Thyroid gland (tissue), 4 donors: ENCODE measurements around the gene PPP2R5B. TPM values are rescaled to one million over a fixed set of nuclear protein-coding genes. Genes with fewer than 3 reads are reported as not detected.

Experiments
- DNase-seq, 2 donors: peaks; one replicate each; pipeline ENCODE4 v3.0.0-alpha.2; 2019
- H3K27ac ChIP-seq, 3 donors: fragments of 200-600 bp; sonication (generic); 1 replicate in 2 of 3; 2 replicates in 1 of 3; pipeline ENCODE4 v1.5.1; 2016 to 2019; ENCODE audit warnings: mild to moderate bottlenecking in 1 of 3, moderate library complexity in 1 of 3
- H3K27me3 ChIP-seq: fragments of 200-600 bp; sonication (generic); one replicate; pipeline ENCODE4 v1.5.1; 2019
- H3K36me3 ChIP-seq, 2 donors: fragments of 200-600 bp; sonication (generic); one replicate each; pipeline ENCODE4 v1.5.1; 2016 to 2019
- H3K4me1 ChIP-seq, 2 donors: fragments of 200-600 bp; sonication (generic); one replicate each; pipeline ENCODE4 v1.5.1; 2017 to 2019
- H3K4me3 ChIP-seq, 3 donors: fragments of 200-600 bp; sonication (generic); replicated peaks in 1 of 3; 1 replicate in 2 of 3; 2 replicates in 1 of 3; pipeline ENCODE4 v1.5.1; 2016; ENCODE audit warnings: mild to moderate bottlenecking in 1 of 3
- H3K9me3 ChIP-seq: fragments of 200-600 bp; sonication (generic); one replicate; pipeline ENCODE4 v1.5.1; 2017
- POLR2A ChIP-seq, 2 donors: fragments of 450-650 bp; IDR thresholded peaks; one replicate each; pipeline ENCODE4 v1.6.1; 2017; ENCODE audit warnings: antibody characterized with exemption in 2 of 2, mild to moderate bottlenecking in 2 of 2, moderate library complexity in 1 of 2
- WGBS, 2 donors: methylation state at CpG; one replicate each; pipeline ENCODE4 v1.1.5; 2017; 5-methylcytosine and 5-hydroxymethylcytosine counted together
- intact Hi-C: fragments of 100-400 bp; cut with DNase I; formaldehyde crosslinking; loops from one replicate; pipeline ENCODE4 v1.15.1; 2023
- total RNA-seq, 4 donors: library from RNA; depleted of rRNA; stranded (reverse); fragments of >200 nt; gene quantifications; one replicate each; pipeline ENCODE4 v1.2.3, GENCODE V29; 2016
- TF ChIP-seq, protein P1 (sequence below), 6 experiments: fragments of 200-600 bp in 3 of 6; fragments of 450-650 bp in 3 of 6; sonication (generic) in 3 of 6; IDR thresholded peaks; one replicate each; pipeline ENCODE4 v1.5.1; 2016 to 2019; ENCODE audit warnings: antibody characterized with exemption in 6 of 6, mild to moderate bottlenecking in 2 of 6, inconsistent platforms in 1 of 6, moderate library complexity in 1 of 6

The PPP2R5B gene
- total RNA-seq, 4 donors from 2014 or later = 14.8 to 30.1 (median 21.7) TPM

- WGBS, 2 donors = 91% methylated on average over 5 of the region's 5 CpGs
- Histone ChIP-seq H3K4me1 (no peaks in the 10 kb centered on the region), H3K9me3 (no peaks in the 10 kb centered on the region), H3K27ac (no peak overlapping the region), H3K4me3 (no peak overlapping the region), H3K27me3 (no peaks in the 10 kb centered on the region), H3K36me3 (peaks cover 36 to 62% of the 10 kb centered on the region in 2 donors)
- no peak for TF ChIP-seq POLR2A (IDR thresholded peaks at IDR 0.05)
- TF ChIP-seq, protein P1, sequence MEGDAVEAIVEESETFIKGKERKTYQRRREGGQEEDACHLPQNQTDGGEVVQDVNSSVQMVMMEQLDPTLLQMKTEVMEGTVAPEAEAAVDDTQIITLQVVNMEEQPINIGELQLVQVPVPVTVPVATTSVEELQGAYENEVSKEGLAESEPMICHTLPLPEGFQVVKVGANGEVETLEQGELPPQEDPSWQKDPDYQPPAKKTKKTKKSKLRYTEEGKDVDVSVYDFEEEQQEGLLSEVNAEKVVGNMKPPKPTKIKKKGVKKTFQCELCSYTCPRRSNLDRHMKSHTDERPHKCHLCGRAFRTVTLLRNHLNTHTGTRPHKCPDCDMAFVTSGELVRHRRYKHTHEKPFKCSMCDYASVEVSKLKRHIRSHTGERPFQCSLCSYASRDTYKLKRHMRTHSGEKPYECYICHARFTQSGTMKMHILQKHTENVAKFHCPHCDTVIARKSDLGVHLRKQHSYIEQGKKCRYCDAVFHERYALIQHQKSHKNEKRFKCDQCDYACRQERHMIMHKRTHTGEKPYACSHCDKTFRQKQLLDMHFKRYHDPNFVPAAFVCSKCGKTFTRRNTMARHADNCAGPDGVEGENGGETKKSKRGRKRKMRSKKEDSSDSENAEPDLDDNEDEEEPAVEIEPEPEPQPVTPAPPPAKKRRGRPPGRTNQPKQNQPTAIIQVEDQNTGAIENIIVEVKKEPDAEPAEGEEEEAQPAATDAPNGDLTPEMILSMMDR (IDR thresholded peaks at IDR 0.05) = no peak
- intact Hi-C loops = loop anchor here (10.0 kb wide), 1 partner anchor 62 kb away; the partner anchor contains the start of gene BATF2
- DNase-seq = no peak
These were observed 7.8 kb downstream of the PPP2R5B start for GRCh38 chr11:64932324-64932723.

- Histone ChIP-seq H3K27me3 (no peaks in the 10 kb centered on the region), H3K27ac (no peak overlapping the region), H3K4me3 (no peak overlapping the region), H3K36me3 (peaks cover 36 to 59% of the 10 kb centered on the region in 2 donors), H3K4me1 (no peaks in the 10 kb centered on the region), H3K9me3 (no peaks in the 10 kb centered on the region)
- DNase-seq = no peak
- WGBS, 2 donors = 84 to 86% methylated on average over 9 to 12 of the region's 12 CpGs
- intact Hi-C loops = loop anchor here (10.0 kb wide), 1 partner anchor 61 kb away; the partner anchor contains the start of gene BATF2
- no peak for TF ChIP-seq POLR2A (IDR thresholded peaks at IDR 0.05)
- TF ChIP-seq, protein P1 (IDR thresholded peaks at IDR 0.05) = no peak
These were observed 8.9 kb downstream of the PPP2R5B start for GRCh38 chr11:64933213-64933934.

GRCh38 chr11:64933935-64934681 lies 9.6 kb downstream of the PPP2R5B start:
- Histone ChIP-seq H3K27ac (no peak overlapping the region), H3K9me3 (no peaks in the 10 kb centered on the region), H3K4me3 (no peak overlapping the region), H3K4me1 (no peaks in the 10 kb centered on the region), H3K27me3 (no peaks in the 10 kb centered on the region), H3K36me3 (peaks cover 36 to 51% of the 10 kb centered on the region in 2 donors)
- intact Hi-C loops = loop anchor here (10.0 kb wide), 1 partner anchor 61 kb away; the partner anchor contains the start of gene BATF2
- no peak for DNase-seq
- 94 to 96% methylated on average over 9 of the region's 10 CpGs for WGBS, 2 donors
- TF ChIP-seq POLR2A (IDR thresholded peaks at IDR 0.05) = no peak
- TF ChIP-seq, protein P1 (IDR thresholded peaks at IDR 0.05) = no peak

DNA sequence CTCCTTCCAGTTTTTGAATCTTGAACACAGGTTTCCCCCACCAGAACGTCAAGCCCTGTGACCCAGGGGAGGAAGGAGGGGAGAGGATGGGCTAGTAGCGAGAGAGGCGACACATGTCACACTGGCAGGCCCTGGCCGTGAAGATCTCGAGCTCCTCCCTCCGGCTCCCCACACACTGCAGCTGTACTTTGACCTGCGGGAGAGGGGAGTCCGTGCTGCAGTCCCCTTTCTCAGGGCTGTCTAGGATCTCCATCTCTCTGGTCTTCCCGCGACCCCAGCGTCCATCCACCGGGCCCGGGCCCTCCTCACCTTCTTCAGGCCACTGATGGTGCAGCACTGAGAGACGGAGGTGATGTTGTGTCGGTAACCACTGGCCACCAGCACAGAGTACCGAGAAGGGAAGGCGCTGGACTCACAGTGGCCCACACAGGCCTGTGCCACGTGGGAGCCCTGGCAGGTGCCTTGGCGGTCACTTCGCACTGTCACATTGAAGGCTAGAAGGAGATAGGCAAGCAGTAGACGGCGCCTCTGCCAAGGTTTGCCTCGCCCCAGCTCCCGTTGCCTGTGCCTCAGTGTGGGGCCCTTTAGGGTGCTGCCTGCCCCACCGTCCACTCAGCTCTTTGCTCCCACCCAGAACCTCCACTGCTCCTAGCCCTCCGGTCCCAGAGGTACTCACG lies 10.3 kb downstream of the PPP2R5B start:
- Histone ChIP-seq H3K9me3 (no peaks in the 10 kb centered on the region), H3K27me3 (no peaks in the 10 kb centered on the region), H3K36me3 (peaks cover 34 to 44% of the 10 kb centered on the region in 2 donors), H3K27ac (no peak overlapping the region), H3K4me1 (no peaks in the 10 kb centered on the region), H3K4me3 (no peak overlapping the region)
- intact Hi-C loops = loop anchor here (10.0 kb wide), 1 partner anchor 60 kb away; the partner anchor contains the start of gene BATF2
- DNase-seq = no peak
- TF ChIP-seq, protein P1 (IDR thresholded peaks at IDR 0.05) = no peak
- no peak for TF ChIP-seq POLR2A (IDR thresholded peaks at IDR 0.05)
- WGBS, 2 donors = 81 to 86% methylated on average over 27 of the region's 27 CpGs
